Liver (tissue), 9 donors: Measurements from ENCODE around the gene PYHIN1. TPM values are rescaled to one million over a fixed set of nuclear protein-coding genes. Genes with fewer than 3 reads are reported as not detected.

ENCODE experiments used
- DNase-seq: peaks from one replicate; pipeline ENCODE4 v3.0.0-alpha.2; 2017; ENCODE audit warnings: low spot score
- H3K27ac ChIP-seq, 2 donors: one replicate each; pipeline ENCODE4 v1.7.0; 2013; ENCODE audit warnings: inconsistent platforms in 2 of 2, low read length in 2 of 2, control low read depth in 1 of 2, low read depth in 1 of 2, mild to moderate bottlenecking in 1 of 2
- H3K27me3 ChIP-seq, 4 donors: one replicate each; pipeline versions ENCODE4 v1.6.1 to v1.7.0; 2013; ENCODE audit warnings: low read length in 3 of 4, inconsistent platforms in 1 of 4, mild to moderate bottlenecking in 1 of 4, moderate library complexity in 1 of 4; ENCODE audit not compliant: control insufficient read depth in 4 of 4, insufficient read depth in 4 of 4
- H3K36me3 ChIP-seq, 4 donors: one replicate each; pipeline versions ENCODE4 v1.6.1 to v1.7.0; 2013; ENCODE audit warnings: low read length in 3 of 4, mild to moderate bottlenecking in 3 of 4, low read depth in 1 of 4, moderate library complexity in 1 of 4; ENCODE audit not compliant: control insufficient read depth in 4 of 4, insufficient read depth in 3 of 4
- H3K4me1 ChIP-seq, 4 donors: one replicate each; pipeline versions ENCODE4 v1.6.1 to v1.7.0; 2013; ENCODE audit warnings: low read length in 3 of 4, mild to moderate bottlenecking in 3 of 4, moderate library complexity in 1 of 4; ENCODE audit not compliant: control insufficient read depth in 4 of 4, insufficient read depth in 4 of 4
- H3K4me3 ChIP-seq, 3 donors: one replicate each; pipeline versions ENCODE4 v1.6.1 to v1.7.0; 2013; ENCODE audit warnings: low read length in 3 of 3, control low read depth in 1 of 3, low read depth in 1 of 3, mild to moderate bottlenecking in 1 of 3
- H3K9ac ChIP-seq, 2 donors: one replicate each; pipeline ENCODE4 v1.7.0; 2013; ENCODE audit warnings: low read length in 2 of 2, mild to moderate bottlenecking in 2 of 2, moderate library complexity in 2 of 2, control low read depth in 1 of 2, low read depth in 1 of 2
- H3K9me3 ChIP-seq, 4 donors: one replicate each; pipeline versions ENCODE4 v1.6.1 to v1.7.0; 2013; ENCODE audit warnings: low read length in 3 of 4; ENCODE audit not compliant: control insufficient read depth in 4 of 4
- EGR1 ChIP-seq, 2 donors: IDR thresholded peaks; 2 replicates each; pipeline ENCODE4 v1.6.1; 2016 to 2018; ENCODE audit warnings: antibody characterized with exemption in 2 of 2, low read depth in 2 of 2
- FOXA1 ChIP-seq: IDR thresholded peaks from 2 replicates; pipeline ENCODE4 v1.6.1; 2016; ENCODE audit warnings: antibody characterized with exemption
- FOXA2 ChIP-seq: IDR thresholded peaks from 2 replicates; pipeline ENCODE4 v1.6.1; 2016; ENCODE audit warnings: antibody characterized with exemption
- HNF4A ChIP-seq, 2 donors: conservative IDR thresholded peaks; 2 replicates each; pipeline ENCODE4 v1.6.1; 2016; ENCODE audit warnings: antibody characterized with exemption in 2 of 2, mild to moderate bottlenecking in 2 of 2
- JUND ChIP-seq, 2 donors: IDR thresholded peaks; 2 replicates each; pipeline ENCODE4 v1.6.1; 2016; ENCODE audit warnings: antibody characterized with exemption in 2 of 2
- NR2F2 ChIP-seq: IDR thresholded peaks from 2 replicates; pipeline ENCODE4 v1.6.1; 2016; ENCODE audit warnings: antibody characterized with exemption
- RAD21 ChIP-seq, 2 donors: IDR thresholded peaks; 2 replicates each; pipeline ENCODE4 v1.6.1; 2016; ENCODE audit warnings: antibody characterized with exemption in 2 of 2, mild to moderate bottlenecking in 2 of 2
- RXRA ChIP-seq, 2 donors: IDR thresholded peaks; 2 replicates each; pipeline ENCODE4 v1.6.1; 2017 to 2018; ENCODE audit warnings: antibody characterized with exemption in 2 of 2, mild to moderate bottlenecking in 1 of 2
- SP1 ChIP-seq: IDR thresholded peaks from 2 replicates; pipeline ENCODE4 v1.6.1; 2018; ENCODE audit warnings: antibody characterized with exemption, mild to moderate bottlenecking
- TAF1 ChIP-seq: conservative IDR thresholded peaks from 2 replicates; pipeline ENCODE4 v1.6.1; 2016; ENCODE audit warnings: antibody characterized with exemption, mild to moderate bottlenecking
- YY1 ChIP-seq: IDR thresholded peaks from 2 replicates; pipeline ENCODE4 v1.6.1; 2016; ENCODE audit warnings: antibody characterized with exemption, mild to moderate bottlenecking
- WGBS: extraction: QIAGEN DNeasy Blood & Tissue Kit; methylation state at CpG from one replicate; pipeline ENCODE4 v1.1.7; 2013; 5-methylcytosine and 5-hydroxymethylcytosine counted together
- polyA plus RNA-seq, 2 donors: library from polyadenylated mRNA; stranded (reverse) in 1 of 2; unstranded in 1 of 2; fragments of 200-250 nt in 1 of 2; fragments of >200 nt in 1 of 2; fragmentation: Nextera tagmentation in 1 of 2; extraction: Ambion mirVana in 1 of 2; gene quantifications; one replicate each; pipeline versions ENCODE4 v1.2.1 to v1.2.3, GENCODE V29; 2013 to 2015
- total RNA-seq, 2 donors: library from RNA; depleted of rRNA; stranded (reverse); fragments of >200 nt; gene quantifications; one replicate each; pipeline ENCODE4 v1.2.3, GENCODE V29; 2014
- TF ChIP-seq, protein P1 (sequence below): IDR thresholded peaks from 2 replicates; pipeline ENCODE4 v1.6.1; 2016; ENCODE audit warnings: antibody characterized with exemption, mild to moderate bottlenecking
- TF ChIP-seq, protein P2 (sequence below): IDR thresholded peaks from 2 replicates; pipeline ENCODE4 v1.6.1; 2016; ENCODE audit warnings: antibody characterized with exemption
- TF ChIP-seq, protein P3 (sequence below): fragments of 150-350 bp; IDR thresholded peaks from 2 replicates; pipeline ENCODE4 v1.5.1; 2017; ENCODE audit warnings: improper control_type of control experiment, low read depth, low read length; ENCODE audit not compliant: missing input control
- TF ChIP-seq, protein P4 (sequence below): IDR thresholded peaks from 2 replicates; pipeline ENCODE4 v1.6.1; 2016; ENCODE audit warnings: antibody characterized with exemption
- donor health status: healthy.
- donor health status: healthy.
- donor health status: healthy.
- donor health status: healthy.
- donor health status: healthy.

Gene PYHIN1
- total and polyA plus RNA-seq, 4 donors: 0.32 to 1.3 (median 0.74) TPM

DNA sequence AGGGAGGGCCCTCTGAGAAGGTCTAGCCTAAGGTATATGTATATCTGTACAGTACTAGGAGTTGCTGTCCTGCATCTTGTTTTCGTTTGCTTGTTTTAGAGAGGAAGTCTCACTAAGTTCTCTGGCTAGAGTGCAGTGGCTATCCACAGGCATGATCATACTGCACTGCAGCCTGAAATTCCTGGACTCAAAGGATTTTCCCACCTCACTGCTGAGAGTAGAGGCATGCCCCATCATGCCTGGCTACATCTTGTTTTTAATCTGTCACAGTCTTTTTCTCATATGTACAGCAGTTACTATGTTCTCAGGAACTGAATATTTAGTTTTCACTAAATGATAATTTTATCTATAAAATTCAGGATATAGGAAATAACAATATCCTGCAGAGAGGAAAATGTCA is 15.3 kb upstream of the PYHIN1 start:
- Histone ChIP-seq H3K27me3 (no peaks in the 10 kb centered on the region), H3K4me1 (no peaks in the 10 kb centered on the region), H3K4me3 (no peak overlapping the region), H3K9me3 (peaks cover 0 to 7% (median 3%) of the 10 kb centered on the region in 4 donors), H3K36me3 (no peaks in the 10 kb centered on the region), H3K27ac (no peak overlapping the region), H3K9ac (no peak overlapping the region)
- 41% methylated on average over 1 of the region's 1 CpG for WGBS
- DNase-seq: no peak
- TF ChIP-seq, protein P1, sequence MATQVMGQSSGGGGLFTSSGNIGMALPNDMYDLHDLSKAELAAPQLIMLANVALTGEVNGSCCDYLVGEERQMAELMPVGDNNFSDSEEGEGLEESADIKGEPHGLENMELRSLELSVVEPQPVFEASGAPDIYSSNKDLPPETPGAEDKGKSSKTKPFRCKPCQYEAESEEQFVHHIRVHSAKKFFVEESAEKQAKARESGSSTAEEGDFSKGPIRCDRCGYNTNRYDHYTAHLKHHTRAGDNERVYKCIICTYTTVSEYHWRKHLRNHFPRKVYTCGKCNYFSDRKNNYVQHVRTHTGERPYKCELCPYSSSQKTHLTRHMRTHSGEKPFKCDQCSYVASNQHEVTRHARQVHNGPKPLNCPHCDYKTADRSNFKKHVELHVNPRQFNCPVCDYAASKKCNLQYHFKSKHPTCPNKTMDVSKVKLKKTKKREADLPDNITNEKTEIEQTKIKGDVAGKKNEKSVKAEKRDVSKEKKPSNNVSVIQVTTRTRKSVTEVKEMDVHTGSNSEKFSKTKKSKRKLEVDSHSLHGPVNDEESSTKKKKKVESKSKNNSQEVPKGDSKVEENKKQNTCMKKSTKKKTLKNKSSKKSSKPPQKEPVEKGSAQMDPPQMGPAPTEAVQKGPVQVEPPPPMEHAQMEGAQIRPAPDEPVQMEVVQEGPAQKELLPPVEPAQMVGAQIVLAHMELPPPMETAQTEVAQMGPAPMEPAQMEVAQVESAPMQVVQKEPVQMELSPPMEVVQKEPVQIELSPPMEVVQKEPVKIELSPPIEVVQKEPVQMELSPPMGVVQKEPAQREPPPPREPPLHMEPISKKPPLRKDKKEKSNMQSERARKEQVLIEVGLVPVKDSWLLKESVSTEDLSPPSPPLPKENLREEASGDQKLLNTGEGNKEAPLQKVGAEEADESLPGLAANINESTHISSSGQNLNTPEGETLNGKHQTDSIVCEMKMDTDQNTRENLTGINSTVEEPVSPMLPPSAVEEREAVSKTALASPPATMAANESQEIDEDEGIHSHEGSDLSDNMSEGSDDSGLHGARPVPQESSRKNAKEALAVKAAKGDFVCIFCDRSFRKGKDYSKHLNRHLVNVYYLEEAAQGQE: no peak
- TF ChIP-seq JUND (IDR thresholded peaks at IDR 0.05) (no peak), RXRA (IDR thresholded peaks at IDR 0.05) (no peak), TAF1 (no peak), FOXA1 (no peak), FOXA2 (no peak), RAD21 (IDR thresholded peaks at IDR 0.05) (no peak), HNF4A (conservative IDR thresholded peaks at IDR 0.05) (no peak)
- TF ChIP-seq, protein P2, sequence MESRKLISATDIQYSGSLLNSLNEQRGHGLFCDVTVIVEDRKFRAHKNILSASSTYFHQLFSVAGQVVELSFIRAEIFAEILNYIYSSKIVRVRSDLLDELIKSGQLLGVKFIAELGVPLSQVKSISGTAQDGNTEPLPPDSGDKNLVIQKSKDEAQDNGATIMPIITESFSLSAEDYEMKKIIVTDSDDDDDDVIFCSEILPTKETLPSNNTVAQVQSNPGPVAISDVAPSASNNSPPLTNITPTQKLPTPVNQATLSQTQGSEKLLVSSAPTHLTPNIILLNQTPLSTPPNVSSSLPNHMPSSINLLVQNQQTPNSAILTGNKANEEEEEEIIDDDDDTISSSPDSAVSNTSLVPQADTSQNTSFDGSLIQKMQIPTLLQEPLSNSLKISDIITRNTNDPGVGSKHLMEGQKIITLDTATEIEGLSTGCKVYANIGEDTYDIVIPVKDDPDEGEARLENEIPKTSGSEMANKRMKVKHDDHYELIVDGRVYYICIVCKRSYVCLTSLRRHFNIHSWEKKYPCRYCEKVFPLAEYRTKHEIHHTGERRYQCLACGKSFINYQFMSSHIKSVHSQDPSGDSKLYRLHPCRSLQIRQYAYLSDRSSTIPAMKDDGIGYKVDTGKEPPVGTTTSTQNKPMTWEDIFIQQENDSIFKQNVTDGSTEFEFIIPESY: no peak

DNA sequence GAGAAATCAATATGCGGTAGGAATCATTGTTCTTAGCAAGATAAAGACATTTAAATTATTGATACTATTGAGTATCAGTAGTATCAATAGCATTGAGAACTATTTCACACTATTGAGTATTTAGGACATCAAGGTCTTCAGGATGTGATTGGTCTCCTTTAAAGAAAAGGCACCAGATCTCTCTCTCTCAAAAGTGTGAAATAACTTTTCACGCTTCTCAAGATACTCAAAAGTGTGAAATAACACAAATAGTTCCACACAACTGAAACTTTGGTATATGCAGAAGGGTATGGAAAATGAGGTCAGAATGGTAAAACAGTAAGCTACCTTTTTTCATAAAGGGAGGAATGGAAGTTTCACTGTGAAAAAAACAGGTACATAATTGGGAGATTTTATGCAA is 6.7 kb upstream of the PYHIN1 start:
- Histone ChIP-seq H3K9ac (no peak overlapping the region), H3K9me3 (peaks cover 0 to 8% (median 3%) of the 10 kb centered on the region in 4 donors), H3K36me3 (no peaks in the 10 kb centered on the region), H3K27me3 (no peaks in the 10 kb centered on the region), H3K4me3 (no peak overlapping the region), H3K4me1 (no peaks in the 10 kb centered on the region), H3K27ac (no peak overlapping the region)
- no peak for DNase-seq
- WGBS: 76% methylated on average over 2 of the region's 2 CpGs
- TF ChIP-seq, protein P3, sequence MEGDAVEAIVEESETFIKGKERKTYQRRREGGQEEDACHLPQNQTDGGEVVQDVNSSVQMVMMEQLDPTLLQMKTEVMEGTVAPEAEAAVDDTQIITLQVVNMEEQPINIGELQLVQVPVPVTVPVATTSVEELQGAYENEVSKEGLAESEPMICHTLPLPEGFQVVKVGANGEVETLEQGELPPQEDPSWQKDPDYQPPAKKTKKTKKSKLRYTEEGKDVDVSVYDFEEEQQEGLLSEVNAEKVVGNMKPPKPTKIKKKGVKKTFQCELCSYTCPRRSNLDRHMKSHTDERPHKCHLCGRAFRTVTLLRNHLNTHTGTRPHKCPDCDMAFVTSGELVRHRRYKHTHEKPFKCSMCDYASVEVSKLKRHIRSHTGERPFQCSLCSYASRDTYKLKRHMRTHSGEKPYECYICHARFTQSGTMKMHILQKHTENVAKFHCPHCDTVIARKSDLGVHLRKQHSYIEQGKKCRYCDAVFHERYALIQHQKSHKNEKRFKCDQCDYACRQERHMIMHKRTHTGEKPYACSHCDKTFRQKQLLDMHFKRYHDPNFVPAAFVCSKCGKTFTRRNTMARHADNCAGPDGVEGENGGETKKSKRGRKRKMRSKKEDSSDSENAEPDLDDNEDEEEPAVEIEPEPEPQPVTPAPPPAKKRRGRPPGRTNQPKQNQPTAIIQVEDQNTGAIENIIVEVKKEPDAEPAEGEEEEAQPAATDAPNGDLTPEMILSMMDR: no peak
- TF ChIP-seq, protein P2: no peak
- TF ChIP-seq YY1 (no peak), SP1 (no peak), HNF4A (conservative IDR thresholded peaks at IDR 0.05) (no peak), JUND (IDR thresholded peaks at IDR 0.05) (no peak), FOXA1 (no peak), EGR1 (IDR thresholded peaks at IDR 0.05; ENCODE audit: low read depth in 2 of 2) (no peak), NR2F2 (no peak), TAF1 (no peak), RXRA (IDR thresholded peaks at IDR 0.05) (no peak)
- TF ChIP-seq, protein P4, sequence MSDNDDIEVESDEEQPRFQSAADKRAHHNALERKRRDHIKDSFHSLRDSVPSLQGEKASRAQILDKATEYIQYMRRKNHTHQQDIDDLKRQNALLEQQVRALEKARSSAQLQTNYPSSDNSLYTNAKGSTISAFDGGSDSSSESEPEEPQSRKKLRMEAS: no peak
- TF ChIP-seq, protein P1: no peak
